ENCODE measurements around the gene ADCYAP1R1.

GRCh38 chr7:31116615-31117014 is 64.5 kb downstream of the ADCYAP1R1 start:
- no peak for TF ChIP-seq CTCF (IDR thresholded peaks at IDR 0.05; ENCODE audit: low read depth, low read length)
- no peak for TF ChIP-seq EZH2phosphoT487 (IDR thresholded peaks at IDR 0.05; ENCODE audit: low read depth)

All from OCI-LY3 (cell line).